Urinary bladder (tissue), 4 donors: Measurements from ENCODE around the gene ARHGEF25. TPM values are rescaled to one million over a fixed set of nuclear protein-coding genes. Genes with fewer than 3 reads are reported as not detected.

Source experiments
- DNase-seq: peaks from one replicate; pipeline ENCODE4 v3.0.0-alpha.2; 2015; ENCODE audit errors: extremely low spot score
- H3K27ac ChIP-seq: one replicate; pipeline ENCODE4 v1.5.1; 2013; ENCODE audit warnings: low read depth, mild to moderate bottlenecking, moderate library complexity
- H3K36me3 ChIP-seq: one replicate; pipeline ENCODE4 v1.6.1; 2013; ENCODE audit warnings: mild to moderate bottlenecking, moderate library complexity; ENCODE audit not compliant: insufficient read depth
- H3K4me1 ChIP-seq: one replicate; pipeline ENCODE4 v1.6.1; 2013; ENCODE audit warnings: mild to moderate bottlenecking, moderate library complexity; ENCODE audit not compliant: insufficient read depth
- H3K4me3 ChIP-seq: one replicate; pipeline ENCODE4 v1.5.1; 2013; ENCODE audit warnings: low read depth, low read length
- WGBS: extraction: QIAGEN DNeasy Blood & Tissue Kit; methylation state at CpG from one replicate; pipeline ENCODE4 v1.1.7; 2013; 5-methylcytosine and 5-hydroxymethylcytosine counted together
- polyA plus RNA-seq: library from polyadenylated mRNA; stranded (reverse); fragments of 200-250 nt; gene quantifications from one replicate; pipeline ENCODE4 v1.2.3, GENCODE V29; 2013
- total RNA-seq: library from RNA; depleted of rRNA; stranded (reverse); fragments of >200 nt; gene quantifications from one replicate; pipeline ENCODE4 v1.2.3, GENCODE V29; 2014
- donor health status: healthy with polysubstance abuse.
- donor health status: healthy.

The ARHGEF25 gene
- total and polyA plus RNA-seq, 2 donors = 64.1 to 158 TPM

- 42% methylated on average over 10 of the region's 10 CpGs for WGBS
- no peak for DNase-seq
- Histone ChIP-seq H3K36me3 (no peaks in the 10 kb centered on the region), H3K4me1 (no peaks in the 10 kb centered on the region), H3K4me3 (peak overlapping the region; percentile 84), H3K27ac (no peak overlapping the region)
Observed at GRCh38 chr12:57591782-57592325, 19.4 kb upstream of the ARHGEF25 start.

DNA sequence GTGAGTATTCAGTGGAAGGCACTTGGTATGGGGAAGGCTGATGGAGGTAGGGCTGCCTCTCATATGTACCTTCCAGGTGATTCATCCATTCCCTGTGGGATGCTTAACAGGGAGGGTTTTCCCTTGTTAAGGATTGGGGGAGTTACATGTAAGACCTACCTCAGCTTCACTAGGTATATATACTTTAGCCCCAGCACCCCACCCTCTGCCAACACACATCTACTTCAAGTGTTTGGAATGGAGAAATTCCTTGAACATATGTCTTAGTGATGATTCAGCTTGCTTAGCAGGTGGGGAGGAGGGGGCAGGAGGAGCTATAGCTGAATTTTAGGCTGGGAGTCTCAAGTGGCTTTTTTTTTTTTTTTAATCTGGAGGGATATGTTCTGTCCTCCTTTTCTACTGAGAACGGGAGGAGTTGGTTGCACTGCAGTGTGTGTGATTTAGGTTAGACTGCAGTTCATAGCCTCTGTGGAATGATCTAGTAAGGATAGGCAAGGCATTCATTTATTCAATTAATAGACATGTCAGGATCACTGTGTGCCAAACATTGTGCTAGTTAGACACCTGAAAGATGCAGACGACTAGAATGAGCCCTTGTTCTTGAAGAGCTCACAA, 18.6 kb upstream of the ARHGEF25 start:
- Histone ChIP-seq H3K36me3 (no peaks in the 10 kb centered on the region), H3K4me1 (no peaks in the 10 kb centered on the region), H3K27ac (no peak overlapping the region), H3K4me3 (no peak overlapping the region)
- no peak for DNase-seq
- 81% methylated on average over 2 of the region's 2 CpGs for WGBS

DNA sequence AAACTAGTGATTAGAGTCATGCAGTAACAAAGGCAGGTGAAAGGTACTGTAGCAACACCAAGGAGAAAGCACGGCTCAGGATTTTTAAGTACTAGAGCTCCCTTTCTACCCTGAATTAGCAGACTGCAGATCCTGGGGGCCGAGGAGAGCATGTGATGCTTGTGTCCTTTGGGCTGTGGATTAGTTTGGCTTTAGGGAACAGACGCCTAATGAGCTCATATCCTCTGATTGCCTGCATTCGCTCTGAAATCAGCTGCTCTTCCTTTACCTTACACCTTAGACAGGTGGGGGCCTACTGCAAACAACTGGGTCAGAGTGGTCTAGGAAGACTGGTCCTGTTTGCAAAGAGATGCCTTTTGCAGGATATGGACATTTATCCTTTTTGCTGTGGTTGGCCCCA, 18.0 kb upstream of the ARHGEF25 start:
- H3K4me3 ChIP-seq = no peak overlapping the region
- WGBS = 86% methylated on average over 4 of the region's 4 CpGs
- H3K36me3 ChIP-seq = no peaks in the 10 kb centered on the region
- DNase-seq = no peak
- no peaks in the 10 kb centered on the region for H3K4me1 ChIP-seq
- no peak overlapping the region for H3K27ac ChIP-seq

DNA sequence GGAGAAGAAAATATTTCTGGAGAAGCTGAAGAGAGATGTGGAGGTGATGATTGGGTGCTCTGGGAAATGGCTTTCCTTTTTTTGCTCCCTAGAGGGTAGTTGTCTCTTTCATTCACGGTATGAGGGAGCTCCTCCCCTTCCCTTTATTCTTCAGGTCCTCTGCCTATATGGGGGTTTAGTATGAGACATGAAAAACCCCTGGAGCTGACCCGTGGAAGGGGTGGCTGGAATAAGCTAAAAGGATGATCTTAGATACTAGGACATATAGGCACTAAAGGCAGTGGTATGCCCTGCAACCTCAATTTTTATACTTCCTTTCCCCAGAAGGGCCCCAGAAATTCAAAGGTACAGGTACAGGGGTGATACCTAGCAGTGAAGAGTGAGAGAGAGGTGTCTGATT, 10.8 kb upstream of the ARHGEF25 start:
- no peaks in the 10 kb centered on the region for H3K36me3 ChIP-seq

DNA sequence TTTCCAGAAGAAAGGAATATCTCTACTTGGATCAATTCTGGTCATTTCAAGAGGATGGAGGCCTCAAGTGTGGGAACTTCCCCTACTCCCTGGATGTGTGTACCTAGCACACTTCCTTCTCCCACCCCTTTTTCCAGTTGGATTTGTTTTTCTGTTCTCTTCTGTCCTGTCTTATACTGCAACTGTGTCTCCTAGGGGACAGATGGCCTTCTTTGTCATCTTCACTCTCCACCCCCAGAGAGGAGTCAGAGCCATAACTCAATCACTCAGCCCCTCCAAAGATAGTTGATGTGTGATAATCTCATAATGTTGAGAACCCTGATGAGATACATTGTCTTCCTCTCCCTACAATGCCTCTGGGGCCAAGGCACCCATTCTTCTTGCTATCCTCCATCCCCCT, 8.7 kb upstream of the ARHGEF25 start:
- Histone ChIP-seq H3K27ac (no peak overlapping the region), H3K4me1 (no peaks in the 10 kb centered on the region), H3K36me3 (no peaks in the 10 kb centered on the region), H3K4me3 (no peak overlapping the region)
- no peak for DNase-seq

More for the DNA sequence above, 10.8 kb upstream of the ARHGEF25 start:
- H3K4me3 ChIP-seq = no peak overlapping the region
- WGBS = 69% methylated on average over 2 of the region's 2 CpGs
- H3K4me1 ChIP-seq = no peaks in the 10 kb centered on the region
- DNase-seq = no peak
- no peak overlapping the region for H3K27ac ChIP-seq

- Histone ChIP-seq H3K4me1 (no peaks in the 10 kb centered on the region), H3K36me3 (no peaks in the 10 kb centered on the region), H3K4me3 (no peak overlapping the region), H3K27ac (peak overlapping the region; percentile 48)
- 53% methylated on average over 2 of the region's 2 CpGs for WGBS
- DNase-seq = no peak
Observed at GRCh38 chr12:57603324-57603723, 7.9 kb upstream of the ARHGEF25 start.

DNA sequence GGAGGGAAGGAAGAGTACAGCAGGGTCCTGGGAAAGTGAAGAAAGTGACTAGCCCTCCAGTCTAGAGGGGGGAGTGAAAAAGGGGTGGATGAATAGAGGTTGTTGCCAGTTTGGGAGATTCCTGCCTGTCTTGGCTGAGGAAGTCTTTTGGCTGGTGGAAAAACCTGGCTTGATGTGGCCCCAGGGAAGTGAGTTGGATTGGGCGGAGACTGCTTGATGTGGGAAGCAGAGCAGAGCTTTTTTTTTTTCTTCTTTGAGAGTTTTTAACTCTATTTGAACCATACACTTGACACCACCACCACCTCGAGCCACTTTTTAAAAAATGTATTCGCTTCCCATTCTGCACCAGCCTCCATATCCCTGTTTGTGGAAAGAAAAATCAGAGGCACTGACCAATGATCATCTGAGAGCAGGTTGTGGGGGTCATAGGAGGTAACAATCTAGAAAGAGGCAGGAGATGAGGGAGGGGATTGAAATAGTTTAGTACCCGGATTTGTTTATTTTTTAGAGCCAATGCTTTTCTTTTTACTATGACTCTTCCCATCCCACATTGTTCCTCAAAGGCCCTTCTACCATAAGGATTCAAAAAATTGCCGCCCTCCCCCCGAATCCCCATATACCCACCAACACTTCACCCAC, 7.3 kb upstream of the ARHGEF25 start:
- Histone ChIP-seq H3K4me1 (no peaks in the 10 kb centered on the region), H3K4me3 (peak overlapping the region; percentile 78), H3K27ac (peak overlapping the region; percentile 93), H3K36me3 (no peaks in the 10 kb centered on the region)
- no peak for DNase-seq
- 12% methylated on average over 6 of the region's 6 CpGs for WGBS

- H3K36me3 ChIP-seq = no peaks in the 10 kb centered on the region
- WGBS = 3% methylated on average over 36 of the region's 36 CpGs
- peak within 1 kb of the TSS; percentile 93 for H3K27ac ChIP-seq
- H3K4me3 ChIP-seq = peak within 1 kb of the TSS; percentile 78
- no peak for DNase-seq
- no peaks in the 10 kb centered on the region for H3K4me1 ChIP-seq
Observed at GRCh38 chr12:57604454-57604991, 6.7 kb upstream of the ARHGEF25 start, which contains the start of gene DTX3. Gene DTX3 (plus strand): TSS chr12:57604824. CDS start chr12:57606518, 1,694 bp downstream.

- Histone ChIP-seq H3K27ac (peak overlapping the region; percentile 93), H3K4me1 (no peaks in the 10 kb centered on the region), H3K36me3 (no peaks in the 10 kb centered on the region), H3K4me3 (peak overlapping the region; percentile 78)
- no peak for DNase-seq
- WGBS = 5% methylated on average over 25 of the region's 25 CpGs
Observed at GRCh38 chr12:57604992-57605810, 6.0 kb upstream of the ARHGEF25 start.

- Histone ChIP-seq H3K27ac (no peak overlapping the region), H3K4me1 (no peaks in the 10 kb centered on the region), H3K4me3 (no peak overlapping the region), H3K36me3 (no peaks in the 10 kb centered on the region)
- WGBS = 61% methylated on average over 4 of the region's 4 CpGs
- DNase-seq = no peak
Observed at GRCh38 chr12:57605811-57606311, 5.4 kb upstream of the ARHGEF25 start.

DNA sequence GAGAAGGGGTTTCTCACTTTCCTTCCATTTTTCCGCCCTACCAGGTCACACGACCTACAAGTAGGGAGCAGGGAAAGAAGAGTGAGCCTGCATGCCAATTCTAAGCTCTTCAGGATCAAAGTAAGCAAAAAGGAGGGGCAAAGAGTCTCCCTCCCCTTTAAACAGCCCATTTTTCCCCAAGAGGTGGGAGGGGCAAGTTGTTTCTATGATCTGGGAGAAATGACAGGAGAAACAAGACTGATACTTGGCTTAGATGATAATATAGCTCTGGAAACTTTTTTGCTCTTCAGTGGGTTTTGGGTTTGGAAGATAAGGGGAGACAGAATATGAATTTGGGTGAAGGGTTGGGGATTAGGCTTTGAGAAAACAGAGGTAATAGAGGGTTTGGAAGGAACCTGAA, 4.8 kb upstream of the ARHGEF25 start:
- H3K27ac ChIP-seq = no peak overlapping the region
- WGBS = 55% methylated on average over 2 of the region's 2 CpGs
- no peak for DNase-seq
- no peaks in the 10 kb centered on the region for H3K4me1 ChIP-seq
- H3K36me3 ChIP-seq = no peaks in the 10 kb centered on the region
- H3K4me3 ChIP-seq = no peak overlapping the region

GRCh38 chr12:57606821-57607220, 4.4 kb upstream of the ARHGEF25 start:
- no peak overlapping the region for H3K4me3 ChIP-seq
- H3K4me1 ChIP-seq = no peaks in the 10 kb centered on the region
- DNase-seq = no peak
- WGBS = 87% methylated on average over 11 of the region's 11 CpGs
- H3K36me3 ChIP-seq = no peaks in the 10 kb centered on the region
- no peak overlapping the region for H3K27ac ChIP-seq

DNA sequence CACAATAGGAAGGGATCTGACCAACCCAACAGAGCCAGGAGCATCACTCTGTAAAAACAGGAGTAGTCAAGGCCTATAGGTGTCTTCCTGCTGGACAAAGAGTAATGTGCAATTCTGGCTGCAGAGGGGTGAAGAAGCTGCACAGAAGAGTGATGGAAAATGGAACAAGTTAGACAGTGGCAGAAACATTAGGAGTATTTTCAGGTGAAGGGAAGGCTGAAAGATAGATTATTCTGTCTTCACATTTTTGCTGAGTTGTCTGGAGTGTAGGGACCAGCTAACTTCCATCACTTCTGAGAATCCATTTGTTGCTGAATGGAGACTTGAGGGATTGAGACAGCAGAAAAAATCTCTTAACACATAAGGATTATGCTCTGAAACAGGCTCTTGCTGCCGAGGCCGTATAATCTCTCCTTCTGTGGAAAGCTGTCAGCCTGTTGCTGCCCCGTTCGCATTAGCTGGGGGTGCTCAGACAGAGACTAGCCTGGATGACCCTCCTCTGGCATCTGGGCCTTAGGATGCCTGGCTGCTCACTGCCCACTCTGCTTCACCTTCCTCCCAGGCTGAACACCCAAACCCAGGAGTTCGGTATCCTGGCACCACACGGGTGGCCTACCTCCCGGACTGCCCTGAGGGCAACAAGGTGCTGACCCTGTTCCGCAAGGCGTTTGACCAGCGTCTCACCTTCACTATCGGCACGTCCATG, 3.1 kb upstream of the ARHGEF25 start:
- DNase-seq = no peak
- no peaks in the 10 kb centered on the region for H3K36me3 ChIP-seq
- H3K4me1 ChIP-seq = no peaks in the 10 kb centered on the region
- WGBS = 76% methylated on average over 12 of the region's 12 CpGs
- no peak overlapping the region for H3K27ac ChIP-seq
- no peak overlapping the region for H3K4me3 ChIP-seq
